Left ventricle myocardium superior (tissue), 1 donor: Measurements from ENCODE around the gene SLC25A13. TPM values are rescaled to one million over a fixed set of nuclear protein-coding genes. Genes with fewer than 3 reads are reported as not detected.

ENCODE experiments used
- ATAC-seq: fragments of 200-7000 bp; cut with Tn5 transposase; one replicate; pipeline ENCODE4 v1.9.1; 2020; ENCODE audit warnings: mild to moderate bottlenecking, moderate library complexity
- DNase-seq: peaks from one replicate; pipeline ENCODE4 v3.0.0-alpha.2; 2020
- intact Hi-C: fragments of 100-400 bp; cut with micrococcal nuclease; formaldehyde crosslinking; loops from one replicate; pipeline ENCODE4 v1.11.0; 2022
- total RNA-seq: library from RNA; stranded (reverse); fragmentation: NEBNext Ultra II Directional; extraction: Animal tissue kit (Norgen Biotek cat#: 25700); gene quantifications from one replicate; pipeline ENCODE4 v1.2.1, GENCODE V29; 2021
- donor health status: DM: no; HTN: yes; CAD: no; lungs with severe emphysema.

The SLC25A13 gene
- total RNA-seq, 1 donor from 2014 or later = 13.7 TPM

DNA sequence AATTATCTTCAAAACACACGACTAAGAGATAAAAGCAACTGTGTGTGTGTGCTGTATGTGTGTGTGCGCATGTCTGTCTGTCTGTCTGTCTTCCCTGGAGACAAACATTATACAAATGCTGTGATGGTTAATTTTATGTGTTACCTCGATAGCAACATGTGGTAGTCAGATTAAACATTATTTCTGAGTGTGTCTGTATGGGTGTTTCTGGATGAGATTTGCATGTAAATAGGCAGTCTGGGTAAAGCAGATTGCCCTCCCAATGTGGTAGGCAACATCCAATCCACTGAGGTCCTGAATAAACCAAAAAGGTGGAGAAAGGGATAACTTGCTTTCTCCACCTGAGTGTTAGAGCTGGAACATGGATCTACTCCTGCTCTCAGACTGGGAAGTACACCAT is 67.9 kb downstream of the SLC25A13 start:
- ATAC-seq (no peak), DNase-seq (no peak)
- intact Hi-C loops = no loop called here

DNA sequence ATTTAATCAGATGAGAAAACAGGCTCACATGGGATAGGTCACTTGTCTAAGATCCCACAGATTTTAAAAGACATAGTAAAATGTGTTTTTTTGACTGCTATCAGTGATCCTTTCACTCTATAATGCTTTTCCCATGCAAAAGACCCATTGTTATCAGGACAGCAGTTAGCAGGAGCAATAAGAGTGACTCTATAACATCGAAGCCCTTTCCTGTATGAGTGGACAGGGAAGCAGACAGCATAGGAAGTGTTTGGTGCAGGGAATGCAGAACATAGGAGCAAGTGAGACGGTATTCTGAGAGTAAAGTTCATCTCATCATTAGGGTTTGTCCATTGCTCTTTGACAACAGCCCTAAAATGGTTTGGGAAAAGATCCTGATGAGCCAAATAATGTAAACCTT is 68.5 kb downstream of the SLC25A13 start:
- no peak for ATAC-seq
- DNase-seq = no peak
- intact Hi-C loops = no loop called here

- intact Hi-C loops = no loop called here
- no peak for DNase-seq
- ATAC-seq = no peak
These were observed 71.0 kb downstream of the SLC25A13 start for GRCh38 chr7:96250776-96251361.

DNA sequence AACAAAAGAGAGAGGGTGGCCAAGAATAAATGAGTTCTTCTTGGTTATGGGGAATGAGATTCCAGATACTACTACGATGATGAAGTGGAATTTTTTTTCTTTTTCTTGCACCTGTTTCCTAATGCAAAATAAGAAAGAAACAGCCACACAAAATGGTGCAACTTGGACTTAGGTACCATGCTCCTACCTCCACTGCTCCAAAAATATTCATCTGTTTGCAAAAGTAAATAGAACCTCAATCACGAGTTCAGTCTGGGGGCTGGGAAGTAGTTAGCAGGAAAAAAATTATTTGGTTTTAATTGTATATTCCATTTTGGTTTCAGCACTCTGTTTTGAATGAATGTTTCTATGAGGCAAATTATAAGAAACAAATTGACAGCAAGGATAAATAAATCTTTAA is 73.5 kb downstream of the SLC25A13 start:
- ATAC-seq (no peak), DNase-seq (no peak)
- intact Hi-C loops = no loop called here

- intact Hi-C loops = no loop called here
- no peak for ATAC-seq
These were observed 75.0 kb downstream of the SLC25A13 start for GRCh38 chr7:96246919-96247318.

DNA sequence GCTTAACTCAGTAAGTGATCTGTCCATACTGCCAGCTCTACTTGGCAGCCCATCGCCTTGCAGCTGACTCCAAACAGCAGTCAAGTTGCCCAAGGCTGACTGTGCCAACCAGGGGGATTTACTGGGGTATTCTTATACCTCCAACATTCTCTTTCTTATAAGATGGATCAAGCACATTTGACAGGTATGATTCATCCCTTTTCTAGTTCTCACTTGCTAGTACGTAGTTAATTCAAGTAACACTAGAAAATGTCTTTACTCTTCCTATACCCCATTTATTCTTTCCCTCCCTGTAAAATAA is 77.0 kb downstream of the SLC25A13 start:
- no peak for ATAC-seq
- intact Hi-C loops = no loop called here
- no peak for DNase-seq

More at GRCh38 chr7:96246919-96247318, 75.0 kb downstream of the SLC25A13 start:
- no peak for DNase-seq

GRCh38 chr7:96244244-96244991 is 77.5 kb downstream of the SLC25A13 start:
- intact Hi-C loops = no loop called here
- no peak for DNase-seq
- no peak for ATAC-seq

DNA sequence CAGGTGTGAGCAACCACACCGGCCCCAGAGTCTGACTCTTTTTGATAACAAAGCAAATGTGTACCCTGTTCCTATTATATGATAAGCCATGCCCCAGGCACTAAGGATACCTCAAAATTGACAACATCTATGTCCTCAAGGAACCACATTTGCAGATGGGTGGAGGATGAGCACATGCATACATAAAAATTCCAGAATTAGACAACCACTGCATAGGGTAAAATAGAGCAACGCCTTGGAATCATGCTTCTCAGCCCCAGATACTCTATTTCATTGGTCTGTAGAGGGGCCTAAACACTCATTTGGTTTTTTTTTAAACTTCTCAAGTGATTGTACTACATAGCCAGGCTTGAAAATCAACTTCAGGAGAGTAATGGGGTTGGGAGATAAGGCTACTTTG is 78.7 kb downstream of the SLC25A13 start:
- DNase-seq (no peak), ATAC-seq (no peak)
- intact Hi-C loops = no loop called here

GRCh38 chr7:96241855-96242254 is 80.0 kb downstream of the SLC25A13 start:
- ATAC-seq (no peak), DNase-seq (no peak)
- intact Hi-C loops = no loop called here

DNA sequence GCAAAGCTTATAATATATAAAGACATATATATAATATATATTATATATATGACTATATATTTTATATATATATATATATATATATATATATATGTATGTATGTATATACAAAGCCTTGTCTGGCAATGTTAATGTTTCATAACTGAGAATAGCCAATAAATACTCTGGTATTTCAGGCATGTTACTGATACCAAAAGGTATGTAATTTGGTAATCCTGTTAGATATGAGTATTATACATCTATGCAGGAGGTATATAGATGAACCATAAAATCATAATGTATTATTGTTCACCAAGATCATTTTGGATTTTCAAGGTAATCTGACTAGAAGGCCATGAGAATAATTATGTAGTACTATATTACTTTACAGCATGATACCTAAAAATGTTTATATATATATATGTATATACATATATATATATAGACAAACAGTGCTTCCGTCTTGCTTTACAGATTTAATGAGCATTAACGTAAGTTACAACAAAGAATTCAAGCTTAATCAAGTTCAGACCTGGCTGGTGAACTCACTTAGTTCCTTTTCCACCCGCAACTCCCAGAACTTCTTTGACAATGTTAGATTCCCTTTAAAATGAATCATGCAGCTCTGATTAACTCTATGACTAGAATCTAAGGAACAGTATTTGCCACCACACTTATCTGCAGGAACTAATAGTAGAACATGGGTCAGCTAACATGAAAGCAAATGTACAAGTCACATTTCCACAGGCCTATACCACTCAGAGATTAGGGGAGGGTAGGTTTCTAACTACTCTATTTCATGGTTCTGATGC is 82.7 kb downstream of the SLC25A13 start:
- ATAC-seq (no peak), DNase-seq (no peak)
- intact Hi-C loops = no loop called here

DNA sequence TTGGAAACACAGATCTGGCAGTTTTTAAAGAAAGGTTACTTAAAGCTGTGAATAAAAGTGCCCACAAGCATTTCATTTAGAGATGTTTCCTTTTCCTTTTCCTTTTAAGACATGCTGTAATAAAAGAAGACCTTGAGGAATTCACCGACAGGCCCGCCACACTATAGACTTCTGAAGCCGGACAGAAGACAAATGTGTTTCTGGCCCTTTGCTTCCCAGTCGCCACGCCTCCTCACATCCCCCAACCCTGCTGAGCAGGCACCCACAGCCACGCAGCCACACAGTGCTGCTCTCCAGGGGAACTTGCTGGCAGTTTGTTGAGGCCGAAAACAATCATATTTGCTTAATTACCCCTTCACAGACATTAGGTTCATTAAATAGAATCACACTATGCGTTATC is 83.4 kb downstream of the SLC25A13 start:
- DNase-seq (no peak), ATAC-seq (no peak)
- intact Hi-C loops = no loop called here

DNA sequence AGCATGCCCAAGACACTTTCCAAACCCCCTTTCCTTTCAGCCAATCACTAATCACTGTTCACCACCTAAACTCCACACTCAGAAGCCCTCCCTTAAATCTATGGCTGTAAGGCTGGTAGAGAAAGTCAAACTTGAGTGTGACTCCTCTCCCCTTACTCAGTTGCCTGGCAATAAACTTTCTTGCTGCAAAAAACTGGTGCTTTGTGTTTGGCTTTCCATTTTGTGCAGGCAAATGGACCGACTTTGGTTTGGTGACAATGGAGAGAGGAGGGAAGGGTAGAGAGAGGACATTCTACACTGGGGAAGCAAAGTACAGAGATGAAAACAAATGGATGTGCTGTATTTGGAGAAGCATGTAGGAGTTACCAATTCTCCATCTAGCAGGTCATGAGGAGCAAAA is 84.9 kb downstream of the SLC25A13 start:
- no peak for ATAC-seq
- intact Hi-C loops = no loop called here
- DNase-seq = no peak

- ATAC-seq = peak; percentile 91
- DNase-seq = peak; percentile 42
- intact Hi-C loops = no loop called here
These were observed 85.5 kb downstream of the SLC25A13 start for GRCh38 chr7:96236198-96237039.

DNA sequence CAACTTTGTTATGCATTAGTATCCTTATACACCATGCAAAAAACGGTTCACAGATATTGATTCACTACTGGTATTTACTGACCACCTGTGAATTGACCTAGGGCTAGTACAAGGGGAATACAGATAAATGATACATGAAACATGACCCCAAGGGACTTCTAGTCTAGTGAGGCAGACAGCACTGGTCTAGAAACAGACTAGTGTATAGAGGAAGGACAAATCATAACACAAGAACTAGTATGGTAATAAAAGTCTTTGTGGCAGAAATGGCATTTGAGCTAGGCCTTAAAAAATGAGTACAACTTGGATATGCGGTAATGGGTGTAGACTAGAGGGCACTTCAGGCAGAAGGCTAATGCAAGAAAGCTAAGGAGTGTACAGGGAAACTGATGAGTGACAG is 86.6 kb downstream of the SLC25A13 start:
- ATAC-seq (no peak), DNase-seq (no peak)
- intact Hi-C loops = no loop called here

DNA sequence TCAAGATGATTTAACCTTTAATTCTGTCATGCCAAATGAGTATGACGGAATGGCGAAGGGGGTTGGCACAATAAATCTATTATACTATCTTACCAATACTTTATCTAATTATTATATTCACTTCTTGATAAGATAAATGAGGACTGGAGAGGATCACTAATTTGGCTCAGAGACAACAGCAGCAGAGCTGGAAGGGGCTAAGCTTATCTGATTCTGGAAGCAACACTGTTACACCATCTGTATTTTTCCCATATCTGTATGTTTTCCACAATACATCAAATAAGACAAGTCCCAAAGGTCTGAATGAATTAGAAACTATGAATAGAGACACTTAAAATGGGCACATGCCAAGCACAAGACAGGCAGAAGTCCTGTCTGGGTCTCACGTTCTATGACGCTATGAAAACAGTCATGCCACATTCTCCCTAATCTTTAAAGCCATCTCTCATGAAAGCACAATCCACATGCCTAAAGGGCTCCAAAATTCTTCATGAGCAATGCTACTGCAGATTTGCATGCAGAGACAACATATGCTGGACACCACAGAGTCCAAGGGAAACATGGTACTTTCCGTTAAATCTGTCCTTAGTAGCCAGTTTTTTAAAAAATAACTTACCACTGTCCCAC is 88.3 kb downstream of the SLC25A13 start:
- DNase-seq = no peak
- intact Hi-C loops = no loop called here
- ATAC-seq = no peak

DNA sequence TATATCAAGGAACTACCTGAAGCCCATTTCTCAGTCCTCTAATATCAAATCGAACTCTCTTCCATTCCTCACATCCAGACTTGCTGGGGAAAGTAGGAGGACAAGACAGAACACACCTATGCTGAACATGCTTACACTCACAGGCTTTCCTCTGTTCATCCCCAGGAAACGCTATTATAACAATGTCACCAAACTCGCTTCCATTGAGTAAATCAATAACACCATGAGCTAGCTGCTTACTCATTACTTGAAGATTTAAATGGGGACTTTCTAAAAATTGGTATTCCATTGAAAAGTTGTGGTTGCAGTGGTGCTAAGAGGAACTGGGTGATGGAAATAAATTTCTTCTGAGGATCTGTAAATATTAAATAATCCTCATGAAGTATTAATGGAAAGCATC is 88.8 kb downstream of the SLC25A13 start:
- intact Hi-C loops = no loop called here
- ATAC-seq (no peak), DNase-seq (no peak)

- intact Hi-C loops = no loop called here
- DNase-seq (no peak), ATAC-seq (no peak)
These were observed 93.1 kb downstream of the SLC25A13 start for GRCh38 chr7:96228760-96229159.

GRCh38 chr7:96225251-96225650 is 96.6 kb downstream of the SLC25A13 start:
- DNase-seq (no peak), ATAC-seq (no peak)
- intact Hi-C loops = no loop called here

DNA sequence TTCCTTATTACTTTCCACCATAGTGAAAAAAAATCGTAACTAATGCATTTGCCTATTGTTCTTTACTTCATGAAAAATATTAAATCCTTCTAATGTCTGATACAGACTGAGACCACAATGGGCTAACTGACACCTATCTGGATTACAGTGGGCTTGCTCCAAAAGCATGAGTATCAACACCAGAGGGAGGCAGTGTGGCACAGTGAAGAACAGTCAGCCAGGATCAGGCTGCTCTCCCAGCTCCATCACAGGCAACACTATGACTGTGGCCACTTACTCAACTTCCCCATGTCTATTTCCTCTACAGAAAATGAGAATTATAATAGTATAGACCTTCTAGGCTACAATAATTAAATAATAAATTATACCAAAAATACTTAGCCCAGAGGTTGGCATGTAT is 97.2 kb downstream of the SLC25A13 start:
- ATAC-seq = no peak
- intact Hi-C loops = no loop called here

More for the DNA sequence above, 97.2 kb downstream of the SLC25A13 start:
- DNase-seq = no peak
